SK-N-SH (cell line): Measurements from ENCODE around the gene RPS6KB2. TPM values are rescaled to one million over a fixed set of nuclear protein-coding genes. Genes with fewer than 3 reads are reported as not detected.

Experiments used
- CTCF ChIA-PET: fragments of 300-600, 350-600 bp; formaldehyde crosslinking; extraction: SDS; loops from one replicate; lab custom pipeline; 2021; lab: Yijun Ruan, JAX
- POLR2A ChIA-PET: fragments of 350-600 bp; sonication (Branson Sonifier 250); formaldehyde crosslinking; extraction: SDS; loops from one replicate; lab custom pipeline; 2020; ENCODE audit warnings: antibody characterized with exemption, inconsistent platforms; lab: Yijun Ruan, JAX
- DNase-seq: peaks from one replicate; pipeline ENCODE4 v3.0.0; 2012
- H2AFZ ChIP-seq: fragments of 200-600 bp; sonication (generic); 2 replicates; pipeline ENCODE4 v1.8.1; 2016; ENCODE audit warnings: antibody characterized with exemption, mild to moderate bottlenecking, low read depth
- H3F3A ChIP-seq: fragments of 200-600 bp; sonication (generic); replicated peaks from 2 replicates; pipeline ENCODE3; 2016; ENCODE audit warnings: antibody characterized with exemption, mild to moderate bottlenecking; ENCODE audit not compliant: insufficient read depth
- H3K27ac ChIP-seq, 2 experiments: fragments of 200-500 bp in 1 of 2; fragments of 200-600 bp in 1 of 2; sonication (Bioruptor generic) in 1 of 2; sonication (generic), shearing (Covaris generic) in 1 of 2; 2 replicates each; pipeline versions ENCODE4 v1.5.1 to v1.6.1; 2014 to 2016; ENCODE audit warnings: low read depth in 2 of 2, inconsistent platforms in 1 of 2, low read length in 1 of 2, mild to moderate bottlenecking in 1 of 2, mixed read lengths in 1 of 2
- H3K27me3 ChIP-seq: fragments of 200-600 bp; sonication (generic), shearing (Covaris generic); 2 replicates; pipeline ENCODE4 v1.6.1; 2016; ENCODE audit warnings: mixed run types; ENCODE audit not compliant: insufficient read depth
- H3K36me3 ChIP-seq, 2 experiments: fragments of 200-500 bp in 1 of 2; fragments of 200-600 bp in 1 of 2; sonication (Bioruptor generic) in 1 of 2; sonication (generic) in 1 of 2; replicated peaks in 1 of 2; 2 replicates each; pipeline versions ENCODE3 to v1.5.1; 2014 to 2016; ENCODE audit warnings: low read length in 1 of 2, mild to moderate bottlenecking in 1 of 2; ENCODE audit not compliant: insufficient read depth in 2 of 2, control insufficient read depth in 1 of 2
- H3K4me1 ChIP-seq, 2 experiments: fragments of 200-500 bp in 1 of 2; fragments of 200-600 bp in 1 of 2; sonication (Bioruptor generic) in 1 of 2; sonication (generic), shearing (Covaris generic) in 1 of 2; 2 replicates each; pipeline versions ENCODE4 v1.5.1 to v1.6.1; 2014 to 2016; ENCODE audit warnings: low read depth in 1 of 2, low read length in 1 of 2, mixed run types in 1 of 2; ENCODE audit not compliant: insufficient read depth in 2 of 2, control insufficient read depth in 1 of 2
- H3K4me2 ChIP-seq: fragments of 200-600 bp; sonication (generic), shearing (Covaris generic); 2 replicates; pipeline ENCODE4 v1.6.1; 2017; ENCODE audit warnings: mixed run types
- H3K4me3 ChIP-seq, 2 experiments: fragments of 200-500 bp in 1 of 2; fragments of 200-600 bp in 1 of 2; sonication (Bioruptor generic) in 1 of 2; sonication (generic), shearing (Covaris generic) in 1 of 2; 2 replicates each; pipeline versions ENCODE4 v1.5.1 to v1.8.1; 2014 to 2016; ENCODE audit warnings: low read depth in 2 of 2, inconsistent platforms in 1 of 2, low read length in 1 of 2, mild to moderate bottlenecking in 1 of 2, mixed read lengths in 1 of 2, moderate library complexity in 1 of 2
- H3K79me2 ChIP-seq: fragments of 200-600 bp; sonication (generic); 2 replicates; pipeline ENCODE4 v1.8.1; 2017; ENCODE audit warnings: mild to moderate bottlenecking; ENCODE audit not compliant: insufficient read depth
- H3K9ac ChIP-seq: fragments of 200-600 bp; sonication (generic); 2 replicates; pipeline ENCODE4 v1.6.1; 2017; ENCODE audit warnings: mixed run types
- H3K9me2 ChIP-seq: fragments of 200-600 bp; sonication (generic); 2 replicates; pipeline ENCODE4 v1.6.1; 2017; ENCODE audit warnings: mixed run types
- H3K9me3 ChIP-seq: fragments of 200-600 bp; sonication (generic); 2 replicates; pipeline ENCODE4 v1.6.1; 2017; ENCODE audit warnings: mixed run types, mild to moderate bottlenecking, moderate library complexity
- H4K20me1 ChIP-seq: fragments of 200-600 bp; sonication (generic); 2 replicates; pipeline ENCODE4 v1.6.1; 2017; ENCODE audit warnings: mild to moderate bottlenecking, mixed run types; ENCODE audit not compliant: insufficient read depth
- CHD2 ChIP-seq: fragments of 150-350 bp; IDR thresholded peaks from 2 replicates; pipeline ENCODE4 v1.6.1; 2018; ENCODE audit warnings: low read length; ENCODE audit not compliant: partially characterized antibody
- ELF1 ChIP-seq: IDR thresholded peaks from 2 replicates; pipeline ENCODE4 v1.4.0; 2012
- EZH2phosphoT487 ChIP-seq: fragments of 200-600 bp; sonication (generic); IDR thresholded peaks from 2 replicates; pipeline ENCODE4 v1.6.1; 2017; ENCODE audit warnings: low read depth, mixed run types, mild to moderate bottlenecking, antibody characterized with exemption, moderate library complexity, borderline replicate concordance
- FOSL2 ChIP-seq: IDR thresholded peaks from 2 replicates; pipeline ENCODE4 v1.4.0; 2012; ENCODE audit warnings: low read depth, mild to moderate bottlenecking, moderate library complexity, borderline replicate concordance
- JUND ChIP-seq: IDR thresholded peaks from 2 replicates; pipeline ENCODE4 v1.4.0; 2012
- REST ChIP-seq: IDR thresholded peaks from 2 replicates; pipeline ENCODE4 v1.6.1; 2012; ENCODE audit warnings: mild to moderate bottlenecking, low read depth, low read length, moderate library complexity
- RXRA ChIP-seq: IDR thresholded peaks from 2 replicates; pipeline ENCODE4 v1.4.0; 2012; ENCODE audit warnings: low read depth, mild to moderate bottlenecking, borderline replicate concordance
- TAF1 ChIP-seq: IDR thresholded peaks from 2 replicates; pipeline ENCODE4 v1.6.1; 2012; ENCODE audit warnings: low read depth, mild to moderate bottlenecking, low read length, moderate library complexity, borderline replicate concordance
- WGBS: methylation state at CpG from one replicate; pipeline ENCODE4 v1.1.6; 2017; ENCODE audit warnings: low lambda C conversion rate; 5-methylcytosine and 5-hydroxymethylcytosine counted together
- polyA plus RNA-seq, 3 experiments: library from polyadenylated mRNA; depleted of rRNA; stranded (reverse); fragments of >200 nt; gene quantifications; 2 replicates each; pipeline ENCODE4 v1.2.3, GENCODE V29; 2012

The RPS6KB2 gene
- polyA plus RNA-seq, 1 of the 3 experiments (the other 2 are of a cell fraction) = 52.0 TPM

GRCh38 chr11:67421430-67422031, 6.8 kb upstream of the RPS6KB2 start:
- WGBS = 76% methylated on average over 19 of the region's 22 CpGs
- ChIA-PET POLR2A (interaction anchor here (1.2 kb wide), 1 partner anchor 162 kb away, joined by 3 read pairs; the partner anchor contains the start of gene GSTP1), CTCF (interaction anchor here (1.1 to 2.7 kb wide), 2 partner anchors 15 to 20 kb away, joined by 3 to 17 read pairs; partner anchors contain the start of gene PPP1CA)
- Histone ChIP-seq H3K4me2 (no peak overlapping the region), H3K27ac (no peak overlapping the region), H2AFZ (0 out of 2 replicates have a peak overlapping the region, but pooled peaks have one; percentile 14), H3K9me3 (no peaks in the 10 kb centered on the region), H3K4me1 (peaks cover 6 to 7% of the 10 kb centered on the region in 2 experiments; a peak in 2 of 4 replicates), H3F3A (no peaks in the 10 kb centered on the region), H3K36me3 (no peaks in the 10 kb centered on the region), H4K20me1 (no peaks in the 10 kb centered on the region)
- no peak for TF ChIP-seq TAF1
- no peak for TF ChIP-seq JUND
- no peak for TF ChIP-seq CHD2
- TF ChIP-seq FOSL2 = no peak
- no peak for TF ChIP-seq ELF1
- TF ChIP-seq, all 33 proteins: peak for 0
- DNase-seq = no peak
- Histone ChIP-seq H3K79me2 (no peaks in the 10 kb centered on the region), H3K9me2 (no peaks in the 10 kb centered on the region), H3K4me3 (peak overlapping the region in 1 of 2 experiments; percentile 66; a peak in 2 of 4 replicates), H3K27me3 (no peaks in the 10 kb centered on the region), H3K9ac (no peak overlapping the region)

GRCh38 chr11:67422891-67423290, 5.4 kb upstream of the RPS6KB2 start:
- no peaks in the 10 kb centered on the region for H3K9me3 ChIP-seq
- TF ChIP-seq REST (no peak), EZH2phosphoT487 (no peak), RXRA (no peak)

More at GRCh38 chr11:67422891-67423290, 5.4 kb upstream of the RPS6KB2 start:
- Histone ChIP-seq H3K27me3 (no peaks in the 10 kb centered on the region), H3F3A (no peaks in the 10 kb centered on the region), H3K4me2 (no peak overlapping the region), H4K20me1 (no peaks in the 10 kb centered on the region), H3K4me1 (peaks cover 5 to 8% of the 10 kb centered on the region in 2 experiments; a peak in 2 of 4 replicates), H3K9ac (no peak overlapping the region), H2AFZ (no peak overlapping the region), H3K9me2 (no peaks in the 10 kb centered on the region), H3K27ac (no peak overlapping the region), H3K4me3 (no peak overlapping the region), H3K36me3 (no peaks in the 10 kb centered on the region), H3K79me2 (no peaks in the 10 kb centered on the region)
- 94% methylated on average over 6 of the region's 6 CpGs for WGBS
- ChIA-PET POLR2A (interaction anchor here (1.4 kb wide), 1 partner anchor 21 kb away, joined by 4 read pairs; the partner anchor contains the start of gene PPP1CA), CTCF (interaction anchor here (1.0 to 1.2 kb wide), 3 partner anchors 21 to 40 kb away, joined by 3 to 6 read pairs (median 4); partner anchors contain the start of genes PPP1CA and RAD9A)
- no peak for DNase-seq
